ENCODE measurements around the gene TDRD9. TPM values are rescaled to one million over a fixed set of nuclear protein-coding genes. Genes with fewer than 3 reads are reported as not detected.

Gene TDRD9
- total and polyA plus RNA-seq, 8 donors, result 0.63 to 9.1 (median 2.2) TPM

GRCh38 chr14:104091061-104091926, 163.0 kb downstream of the TDRD9 start:
- H3K27ac ChIP-seq, result no peak overlapping the region
- intact Hi-C loops (cut with DNase I), result no loop called here
- no peaks in the 10 kb centered on the region for H3K9me3 ChIP-seq

GRCh38 chr14:104091927-104092771, 163.9 kb downstream of the TDRD9 start:
- Histone ChIP-seq H3K9me3 (no peaks in the 10 kb centered on the region), H3K4me3 (no peak overlapping the region), H3K27ac (no peak overlapping the region), H3K36me3 (no peaks in the 10 kb centered on the region), H3K27me3 (peaks cover 0 to 57% of the 10 kb centered on the region in 2 donors), H3K4me1 (peaks cover 0 to 8% of the 10 kb centered on the region in 2 donors)
- intact Hi-C loops (cut with DNase I), result no loop called here
- DNase-seq, result peak in 1 of 4 donors; percentile 75
- TF ChIP-seq CTCF (IDR thresholded peaks at IDR 0.05), result no peak
- ATAC-seq, result no peak

More at GRCh38 chr14:104091061-104091926, 163.0 kb downstream of the TDRD9 start:
- Histone ChIP-seq H3K4me3 (no peak overlapping the region), H3K27me3 (peaks cover 0 to 57% of the 10 kb centered on the region in 2 donors), H3K36me3 (no peaks in the 10 kb centered on the region), H3K4me1 (peaks cover 0 to 8% of the 10 kb centered on the region in 2 donors)
- no peak for ATAC-seq
- DNase-seq, result peak in 1 of 4 donors; percentile 56
- TF ChIP-seq CTCF (IDR thresholded peaks at IDR 0.05), result no peak

GRCh38 chr14:104092931-104093365, 164.7 kb downstream of the TDRD9 start:
- intact Hi-C loops (cut with DNase I), result no loop called here
- H3K4me1 ChIP-seq, result peaks cover 0 to 8% of the 10 kb centered on the region in 2 donors
- no peak for ATAC-seq

GRCh38 chr14:104093366-104094055, 165.3 kb downstream of the TDRD9 start:
- Histone ChIP-seq H3K4me1 (peaks cover 0 to 8% of the 10 kb centered on the region in 2 donors), H3K9me3 (no peaks in the 10 kb centered on the region), H3K27me3 (peaks cover 0 to 46% of the 10 kb centered on the region in 2 donors), H3K4me3 (no peak overlapping the region), H3K27ac (no peak overlapping the region), H3K36me3 (no peaks in the 10 kb centered on the region)
- peak in 1 of 4 donors; percentile 71 for DNase-seq
- no peak for TF ChIP-seq CTCF (IDR thresholded peaks at IDR 0.05)
- intact Hi-C loops (cut with DNase I), result no loop called here
- peak; percentile 29 for ATAC-seq

More at GRCh38 chr14:104092931-104093365, 164.7 kb downstream of the TDRD9 start:
- Histone ChIP-seq H3K4me3 (no peak overlapping the region), H3K27me3 (peaks cover 0 to 49% of the 10 kb centered on the region in 2 donors), H3K27ac (no peak overlapping the region), H3K9me3 (no peaks in the 10 kb centered on the region), H3K36me3 (no peaks in the 10 kb centered on the region)
- DNase-seq, result peak in 1 of 4 donors; percentile 64
- TF ChIP-seq CTCF (IDR thresholded peaks at IDR 0.05), result no peak
